Measurements from ENCODE around the gene DDAH1.

GRCh38 chr1:85314726-85315125, 150.2 kb downstream of the DDAH1 start:
- TF ChIP-seq, protein P1, sequence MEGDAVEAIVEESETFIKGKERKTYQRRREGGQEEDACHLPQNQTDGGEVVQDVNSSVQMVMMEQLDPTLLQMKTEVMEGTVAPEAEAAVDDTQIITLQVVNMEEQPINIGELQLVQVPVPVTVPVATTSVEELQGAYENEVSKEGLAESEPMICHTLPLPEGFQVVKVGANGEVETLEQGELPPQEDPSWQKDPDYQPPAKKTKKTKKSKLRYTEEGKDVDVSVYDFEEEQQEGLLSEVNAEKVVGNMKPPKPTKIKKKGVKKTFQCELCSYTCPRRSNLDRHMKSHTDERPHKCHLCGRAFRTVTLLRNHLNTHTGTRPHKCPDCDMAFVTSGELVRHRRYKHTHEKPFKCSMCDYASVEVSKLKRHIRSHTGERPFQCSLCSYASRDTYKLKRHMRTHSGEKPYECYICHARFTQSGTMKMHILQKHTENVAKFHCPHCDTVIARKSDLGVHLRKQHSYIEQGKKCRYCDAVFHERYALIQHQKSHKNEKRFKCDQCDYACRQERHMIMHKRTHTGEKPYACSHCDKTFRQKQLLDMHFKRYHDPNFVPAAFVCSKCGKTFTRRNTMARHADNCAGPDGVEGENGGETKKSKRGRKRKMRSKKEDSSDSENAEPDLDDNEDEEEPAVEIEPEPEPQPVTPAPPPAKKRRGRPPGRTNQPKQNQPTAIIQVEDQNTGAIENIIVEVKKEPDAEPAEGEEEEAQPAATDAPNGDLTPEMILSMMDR (IDR thresholded peaks at IDR 0.05; ENCODE audit: borderline replicate concordance, extremely low read depth, low read length, poor library complexity, severe bottlenecking): no peak
- no peak for TF ChIP-seq EZH2 (IDR thresholded peaks at IDR 0.05; ENCODE audit: borderline replicate concordance, low read depth, low read length, severe bottlenecking)
